ENCODE measurements around the gene MS4A4E. TPM values are rescaled to one million over a fixed set of nuclear protein-coding genes. Genes with fewer than 3 reads are reported as not detected.

The MS4A4E gene
- total RNA-seq, 1 donor = not detected

DNA sequence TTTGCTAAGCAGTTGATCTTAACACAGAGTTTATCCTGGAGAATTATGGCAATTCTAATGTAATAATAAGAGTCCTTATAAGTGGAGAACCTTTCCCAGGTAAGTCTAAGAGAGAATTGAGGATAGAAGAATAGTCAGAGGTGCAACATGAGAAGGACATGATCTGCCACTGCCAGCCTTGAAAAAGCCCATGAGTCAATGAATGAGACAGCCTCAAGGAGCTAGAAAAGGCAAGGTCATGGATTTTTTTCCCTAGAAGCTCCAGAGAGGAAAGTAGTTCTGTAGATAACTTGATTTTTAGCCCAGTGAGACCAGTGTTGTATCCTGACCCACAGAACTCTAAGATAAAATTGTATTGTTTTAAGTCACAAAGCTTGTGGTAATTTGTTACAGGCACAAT, 77.0 kb downstream of the MS4A4E start:
- no peak overlapping the region for H3K27ac ChIP-seq (ENCODE audit: low read depth, low read length)
- H3K4me2 ChIP-seq (ENCODE audit: insufficient read depth, low read length) = no peak overlapping the region
- H3K9me3 ChIP-seq (ENCODE audit: low read depth, low read length) = peaks cover 2% of the 10 kb centered on the region
- H3K4me3 ChIP-seq (ENCODE audit: insufficient read depth, low read length) = no peak overlapping the region
- H3K27me3 ChIP-seq (ENCODE audit: insufficient read depth, low read length) = no peaks in the 10 kb centered on the region
- no peak overlapping the region for H2AFZ ChIP-seq (ENCODE audit: low read length)
- H4K20me1 ChIP-seq (ENCODE audit: insufficient read depth, low read length) = no peaks in the 10 kb centered on the region
- DNase-seq (ENCODE audit: insufficient read length, low spot score, missing footprints) = no peak
- H3K79me2 ChIP-seq (ENCODE audit: insufficient read depth, low read length) = no peaks in the 10 kb centered on the region
- no peaks in the 10 kb centered on the region for H3K4me1 ChIP-seq (ENCODE audit: insufficient read depth, low read length)
- no peaks in the 10 kb centered on the region for H3K36me3 ChIP-seq (ENCODE audit: insufficient read depth, low read length)
- TF ChIP-seq, protein P1, sequence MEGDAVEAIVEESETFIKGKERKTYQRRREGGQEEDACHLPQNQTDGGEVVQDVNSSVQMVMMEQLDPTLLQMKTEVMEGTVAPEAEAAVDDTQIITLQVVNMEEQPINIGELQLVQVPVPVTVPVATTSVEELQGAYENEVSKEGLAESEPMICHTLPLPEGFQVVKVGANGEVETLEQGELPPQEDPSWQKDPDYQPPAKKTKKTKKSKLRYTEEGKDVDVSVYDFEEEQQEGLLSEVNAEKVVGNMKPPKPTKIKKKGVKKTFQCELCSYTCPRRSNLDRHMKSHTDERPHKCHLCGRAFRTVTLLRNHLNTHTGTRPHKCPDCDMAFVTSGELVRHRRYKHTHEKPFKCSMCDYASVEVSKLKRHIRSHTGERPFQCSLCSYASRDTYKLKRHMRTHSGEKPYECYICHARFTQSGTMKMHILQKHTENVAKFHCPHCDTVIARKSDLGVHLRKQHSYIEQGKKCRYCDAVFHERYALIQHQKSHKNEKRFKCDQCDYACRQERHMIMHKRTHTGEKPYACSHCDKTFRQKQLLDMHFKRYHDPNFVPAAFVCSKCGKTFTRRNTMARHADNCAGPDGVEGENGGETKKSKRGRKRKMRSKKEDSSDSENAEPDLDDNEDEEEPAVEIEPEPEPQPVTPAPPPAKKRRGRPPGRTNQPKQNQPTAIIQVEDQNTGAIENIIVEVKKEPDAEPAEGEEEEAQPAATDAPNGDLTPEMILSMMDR (IDR thresholded peaks at IDR 0.05; ENCODE audit: extremely low read depth, low read depth, low read length) = no peak

DNA sequence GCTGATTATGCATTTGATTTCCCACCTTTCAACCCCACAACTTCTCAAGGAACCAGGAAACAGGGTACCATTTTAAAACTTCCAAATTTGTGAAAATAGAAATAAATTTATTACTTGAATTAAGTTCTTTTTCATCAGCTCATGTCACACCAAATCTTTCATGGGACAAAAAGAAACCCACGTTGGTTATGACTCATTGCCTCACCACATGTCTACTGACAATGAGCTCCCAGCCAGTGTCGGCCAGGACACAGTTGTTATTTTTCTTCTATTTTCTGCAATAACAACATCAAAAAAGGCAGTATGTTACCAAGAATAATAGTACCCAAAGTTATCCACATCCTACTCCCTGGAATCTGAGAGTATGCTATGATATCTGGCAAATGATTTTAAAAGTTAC, 77.4 kb downstream of the MS4A4E start:
- H3K79me2 ChIP-seq (ENCODE audit: insufficient read depth, low read length) = no peaks in the 10 kb centered on the region
- H4K20me1 ChIP-seq (ENCODE audit: insufficient read depth, low read length) = no peaks in the 10 kb centered on the region
- H3K27ac ChIP-seq (ENCODE audit: low read depth, low read length) = no peak overlapping the region
- no peaks in the 10 kb centered on the region for H3K27me3 ChIP-seq (ENCODE audit: insufficient read depth, low read length)
- no peak overlapping the region for H3K4me2 ChIP-seq (ENCODE audit: insufficient read depth, low read length)
- H3K4me3 ChIP-seq (ENCODE audit: insufficient read depth, low read length) = no peak overlapping the region
- H3K36me3 ChIP-seq (ENCODE audit: insufficient read depth, low read length) = no peaks in the 10 kb centered on the region
- peaks cover 2% of the 10 kb centered on the region for H3K9me3 ChIP-seq (ENCODE audit: low read depth, low read length)
- TF ChIP-seq, protein P1 (IDR thresholded peaks at IDR 0.05; ENCODE audit: extremely low read depth, low read depth, low read length) = no peak
- no peak overlapping the region for H2AFZ ChIP-seq (ENCODE audit: low read length)
- no peaks in the 10 kb centered on the region for H3K4me1 ChIP-seq (ENCODE audit: insufficient read depth, low read length)
- no peak for DNase-seq (ENCODE audit: insufficient read length, low spot score, missing footprints)

DNA sequence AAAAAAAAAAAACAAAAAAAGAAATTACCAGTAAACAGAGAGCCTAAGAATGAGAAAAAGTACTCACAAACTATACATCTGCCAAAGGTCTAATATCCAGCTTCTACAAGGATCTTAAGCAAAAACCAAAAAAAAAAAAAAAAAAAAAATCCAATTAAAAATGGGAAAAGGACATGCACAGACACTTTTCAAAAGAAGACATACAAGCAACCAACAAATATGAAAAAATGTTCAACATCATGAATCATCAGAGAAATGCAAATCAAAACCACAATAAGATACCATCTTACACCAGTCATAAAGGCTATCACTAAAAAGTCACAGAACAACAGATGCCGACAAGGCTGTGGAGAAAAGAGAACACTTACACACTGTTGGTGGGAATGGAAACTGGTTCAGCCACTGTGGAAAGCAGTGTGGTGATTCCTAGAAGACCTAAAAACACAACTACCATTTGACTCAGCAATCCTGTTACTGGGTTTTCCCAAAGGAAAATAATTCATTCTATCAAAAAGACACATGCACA, 78.3 kb downstream of the MS4A4E start:
- TF ChIP-seq, protein P1 (IDR thresholded peaks at IDR 0.05; ENCODE audit: extremely low read depth, low read depth, low read length) = no peak
- no peak overlapping the region for H3K27ac ChIP-seq (ENCODE audit: low read depth, low read length)
- H3K4me3 ChIP-seq (ENCODE audit: insufficient read depth, low read length) = no peak overlapping the region
- no peaks in the 10 kb centered on the region for H3K36me3 ChIP-seq (ENCODE audit: insufficient read depth, low read length)
- H4K20me1 ChIP-seq (ENCODE audit: insufficient read depth, low read length) = no peaks in the 10 kb centered on the region
- H2AFZ ChIP-seq (ENCODE audit: low read length) = no peak overlapping the region
- H3K9me3 ChIP-seq (ENCODE audit: low read depth, low read length) = peaks cover 2% of the 10 kb centered on the region
- no peaks in the 10 kb centered on the region for H3K27me3 ChIP-seq (ENCODE audit: insufficient read depth, low read length)
- H3K4me2 ChIP-seq (ENCODE audit: insufficient read depth, low read length) = no peak overlapping the region
- H3K79me2 ChIP-seq (ENCODE audit: insufficient read depth, low read length) = no peaks in the 10 kb centered on the region
- no peaks in the 10 kb centered on the region for H3K4me1 ChIP-seq (ENCODE audit: insufficient read depth, low read length)
- DNase-seq (ENCODE audit: insufficient read length, low spot score, missing footprints) = no peak

DNA sequence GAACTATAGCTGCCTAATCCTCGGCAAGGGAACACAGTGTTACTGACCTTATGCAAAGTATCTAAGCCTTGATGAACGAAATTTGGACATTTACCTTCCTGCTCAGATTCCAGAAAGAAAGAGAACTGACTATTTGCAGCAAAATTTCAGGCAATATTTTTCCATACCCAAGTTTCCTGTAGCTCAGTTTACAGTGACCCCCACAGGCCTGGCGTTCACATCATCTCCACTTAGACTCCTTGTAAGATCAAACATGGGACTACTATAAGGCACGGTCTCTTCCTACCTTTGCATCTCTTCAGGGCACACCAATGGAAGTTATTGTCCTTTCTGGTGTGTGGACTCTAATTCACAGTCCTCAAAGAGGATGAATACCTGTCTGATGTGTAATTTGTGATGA, 81.2 kb downstream of the MS4A4E start:
- Histone ChIP-seq H2AFZ (ENCODE audit: low read length) (no peak overlapping the region), H3K9me3 (ENCODE audit: low read depth, low read length) (peaks cover 2% of the 10 kb centered on the region), H3K27ac (ENCODE audit: low read depth, low read length) (no peak overlapping the region), H4K20me1 (ENCODE audit: insufficient read depth, low read length) (no peaks in the 10 kb centered on the region), H3K4me2 (ENCODE audit: insufficient read depth, low read length) (no peak overlapping the region), H3K27me3 (ENCODE audit: insufficient read depth, low read length) (no peaks in the 10 kb centered on the region), H3K36me3 (ENCODE audit: insufficient read depth, low read length) (no peaks in the 10 kb centered on the region), H3K4me3 (ENCODE audit: insufficient read depth, low read length) (no peak overlapping the region), H3K79me2 (ENCODE audit: insufficient read depth, low read length) (no peaks in the 10 kb centered on the region), H3K4me1 (ENCODE audit: insufficient read depth, low read length) (no peaks in the 10 kb centered on the region)
- no peak for DNase-seq (ENCODE audit: insufficient read length, low spot score, missing footprints)
- TF ChIP-seq, protein P1 (IDR thresholded peaks at IDR 0.05; ENCODE audit: extremely low read depth, low read depth, low read length) = no peak
